ENCODE results near the gene MAP1LC3A.

DNA sequence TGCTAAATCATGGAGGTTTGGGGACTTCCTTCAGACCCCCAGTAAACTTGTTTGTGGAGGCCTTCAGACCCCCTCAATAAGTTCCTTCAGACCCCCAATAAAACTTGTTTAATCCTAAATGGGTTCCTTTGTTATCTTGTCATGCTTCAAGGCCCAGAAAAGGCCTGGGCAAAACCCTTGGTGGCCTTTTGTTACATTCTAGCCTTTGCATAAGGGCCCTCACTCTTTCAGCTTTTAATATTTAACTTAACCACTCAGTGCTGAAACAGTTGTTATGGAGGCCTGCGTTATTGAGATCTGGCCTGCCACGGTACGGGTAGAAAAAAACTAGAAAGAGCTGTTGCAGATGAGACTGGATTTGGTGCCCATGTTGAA is 46.6 kb upstream of the MAP1LC3A start:
- TF ChIP-seq CTCF (IDR thresholded peaks at IDR 0.05; ENCODE audit: low read depth, low read length) = no peak
- no peak for TF ChIP-seq EZH2phosphoT487 (IDR thresholded peaks at IDR 0.05; ENCODE audit: low read depth)
